ENCODE data around the gene CD47.

DNA sequence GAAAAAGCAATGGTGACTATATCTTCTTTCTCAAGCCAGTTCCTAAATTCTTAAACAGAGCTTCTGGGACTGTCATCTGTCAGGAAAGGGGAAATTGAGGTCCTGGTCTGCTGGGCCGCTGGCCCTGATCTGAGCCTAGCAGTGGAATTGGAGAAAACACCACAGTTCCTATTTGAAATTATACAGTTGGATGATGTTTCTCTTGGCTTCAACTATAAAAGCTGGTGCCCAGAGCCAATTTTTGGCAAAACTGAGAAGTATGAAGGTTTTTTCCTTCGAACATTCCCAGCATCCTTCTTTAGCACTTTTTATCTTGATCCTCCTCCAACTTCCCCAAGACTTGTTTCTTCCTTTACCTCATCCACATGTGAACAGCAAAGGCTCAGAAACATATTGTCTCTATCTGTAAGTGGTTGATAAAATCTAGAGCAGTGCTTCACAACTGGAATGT is 83.9 kb downstream of the CD47 start:
- TF ChIP-seq CTCF (IDR thresholded peaks at IDR 0.05) (no peak), NFE2L1 (CRISPR knock-in tag; IDR thresholded peaks at IDR 0.05) (no peak), ELF4 (CRISPR knock-in tag; IDR thresholded peaks at IDR 0.05; ENCODE audit: low read depth) (no peak), JAZF1 (CRISPR knock-in tag; IDR thresholded peaks at IDR 0.05) (no peak), TP53 (CRISPR knock-in tag; IDR thresholded peaks at IDR 0.05) (no peak)
- TF ChIP-seq, protein P1, sequence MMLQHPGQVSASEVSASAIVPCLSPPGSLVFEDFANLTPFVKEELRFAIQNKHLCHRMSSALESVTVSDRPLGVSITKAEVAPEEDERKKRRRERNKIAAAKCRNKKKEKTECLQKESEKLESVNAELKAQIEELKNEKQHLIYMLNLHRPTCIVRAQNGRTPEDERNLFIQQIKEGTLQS (CRISPR knock-in tag; conservative IDR thresholded peaks at IDR 0.05) = no peak
- TF ChIP-seq, protein P2, sequence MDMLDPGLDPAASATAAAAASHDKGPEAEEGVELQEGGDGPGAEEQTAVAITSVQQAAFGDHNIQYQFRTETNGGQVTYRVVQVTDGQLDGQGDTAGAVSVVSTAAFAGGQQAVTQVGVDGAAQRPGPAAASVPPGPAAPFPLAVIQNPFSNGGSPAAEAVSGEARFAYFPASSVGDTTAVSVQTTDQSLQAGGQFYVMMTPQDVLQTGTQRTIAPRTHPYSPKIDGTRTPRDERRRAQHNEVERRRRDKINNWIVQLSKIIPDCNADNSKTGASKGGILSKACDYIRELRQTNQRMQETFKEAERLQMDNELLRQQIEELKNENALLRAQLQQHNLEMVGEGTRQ (CRISPR knock-in tag; IDR thresholded peaks at IDR 0.05) = no peak
